ENCODE measurements around the gene PIGC. TPM values are rescaled to one million over a fixed set of nuclear protein-coding genes. Genes with fewer than 3 reads are reported as not detected.

The PIGC gene
- 15.9 and 16.1 TPM in 2 replicates for total RNA-seq
- 23.6 and 25.8 TPM in 2 replicates for polyA plus RNA-seq
- 17.3 TPM in 2 replicates for polyA plus RNA-seq (2011; cell fraction: cytosol; rRNA removed)
- polyA plus RNA-seq (2011; cell fraction: nucleus; rRNA removed) = 10.3 and 14.0 TPM in 2 replicates
- polyA plus RNA-seq (2012) = 13.9 and 18.1 TPM in 2 replicates
- polyA minus RNA-seq = 26.8 and 28.2 TPM in 2 replicates
- polyA minus RNA-seq (2011; cell fraction: cytosol; rRNA and poly(A)+ RNA removed) = 18.7 TPM
- 10.3 and 13.6 TPM in 2 replicates for polyA minus RNA-seq (2011; cell fraction: nucleus; rRNA and poly(A)+ RNA removed)
- Bru-seq, nascent RNA = percentile 83 among the genes with signal in this experiment
- BruChase-seq, experiment 1, labeled RNA remaining after a 6-hour chase = percentile 89 among the genes with signal in this experiment
- percentile 92 among the genes with signal in this experiment for BruChase-seq, experiment 2, labeled RNA remaining after a 2-hour chase
- long read RNA-seq, transcript PIGC-201 (2 exons, 1,447 nt) = major isoform, 44 of 61 reads
- long read RNA-seq, partial matches to known transcripts = 1 of 61 reads
- long read RNA-seq, other reads (novel, unspliced or antisense) = 13 of 61 reads

DNA sequence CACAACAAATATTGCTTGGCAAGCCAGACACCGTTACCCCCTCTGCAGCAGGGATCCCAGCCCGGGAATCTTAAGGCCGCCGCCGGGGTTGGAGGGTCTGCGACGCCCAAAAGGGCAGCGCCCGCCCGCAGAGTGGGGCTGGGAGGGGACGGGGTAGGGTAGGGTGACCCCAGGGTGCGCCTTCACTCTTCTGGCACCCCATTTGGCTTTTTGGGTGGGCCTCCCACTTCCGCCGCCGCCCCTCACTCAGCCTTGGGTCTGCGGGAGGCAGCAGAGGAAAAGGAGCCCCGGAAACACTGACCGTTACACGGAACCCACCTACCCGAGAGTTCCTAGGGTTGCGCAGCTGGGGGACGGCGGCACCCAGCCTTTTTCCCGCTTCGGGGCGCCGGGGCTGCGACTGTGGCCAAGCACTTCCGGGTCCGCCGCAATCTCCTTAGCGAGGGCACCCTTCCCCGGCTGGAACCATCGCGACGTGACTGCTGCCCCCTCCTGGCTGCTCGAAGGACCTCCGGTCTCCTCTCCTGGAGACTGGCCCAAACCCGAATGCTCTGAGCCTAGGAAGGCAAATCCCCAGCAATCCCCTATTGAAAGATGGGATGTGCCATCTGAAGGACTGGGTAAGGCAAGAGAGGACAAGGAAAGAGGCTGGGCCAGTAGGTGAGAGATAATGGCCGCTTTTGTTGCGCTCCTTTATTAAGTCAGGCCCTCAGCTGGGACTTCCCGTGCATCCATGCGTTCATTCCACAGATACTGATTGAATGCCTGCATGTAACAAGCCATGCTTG is at the start of gene PIGC:
Gene PIGC, minus strand, starts transcription at position 404 of the 788 bp plus-strand sequence. CDS start 1,447 bp downstream, outside the sequence.
- H3K4me2 ChIP-seq (ENCODE audit: insufficient read depth, low read length) = peak within 1 kb of the TSS; percentile 97
- POLR2A ChIA-PET = no interaction called here
- H4K20me1 ChIP-seq (replicated peaks; ENCODE audit: control insufficient read depth, extremely low read depth, insufficient read depth, low read length) = no peaks in the 10 kb centered on the region
- TF ChIP-seq GATA2 (IDR thresholded peaks at IDR 0.05; ENCODE audit: insufficient read depth, insufficient read length, low read depth, low read length) (no peak), POLR2AphosphoS5 (IDR thresholded peaks at IDR 0.05; ENCODE audit: insufficient read depth, low read depth, low read length) (peak; percentile 77), POLR2A (IDR thresholded peaks at IDR 0.05; ENCODE audit: low read depth, low read length) (peak; percentile 63), EZH2 (IDR thresholded peaks at IDR 0.05; ENCODE audit: borderline replicate concordance, low read depth, low read length, severe bottlenecking) (no peak), CTCF (IDR thresholded peaks at IDR 0.05; ENCODE audit: extremely low read depth in 1 of 2, insufficient read depth in 1 of 2, low read depth in 1 of 2, low read length in 2 of 2) (peak; percentile 90 to 93)
- CTCF ChIA-PET = interaction anchor here (0.8 to 4.0 kb wide), 12 partner anchors 13 to 448 kb away, joined by 3 to 42 read pairs (median 3); no protein-coding TSS in a partner anchor
- H3K9me3 ChIP-seq (replicated peaks; ENCODE audit: control insufficient read depth, insufficient read depth, low read length) = no peaks in the 10 kb centered on the region
- FAIRE-seq (peak; percentile 90), DNase-seq (ENCODE audit: low read depth, low spot score) (peak; percentile 83)
- peaks cover 16% of the 10 kb centered on the region for H3K4me1 ChIP-seq (ENCODE audit: control insufficient read depth, extremely low read depth, insufficient read depth, low read length)
- TSS peak; percentile 68 for BruUV-seq (replicated peaks)
- peaks cover 25% of the 10 kb centered on the region for H3K79me2 ChIP-seq (ENCODE audit: control insufficient read depth, insufficient read depth, low read length)
- dilution Hi-C loops (cut with MboI; ENCODE audit: extremely low pct_ligation_motif_present, low sequenced_read_pairs) = no loop called here
- H2AFZ ChIP-seq (ENCODE audit: low read depth, low read length) = peak within 1 kb of the TSS; percentile 97
- peak within 1 kb of the TSS; percentile 68 to 92 (median 83) for H3K4me3 ChIP-seq (replicated peaks in 1 of 3; ENCODE audit: insufficient read depth in 1 of 3, low read depth in 1 of 3, low read length in 3 of 3)
- no peaks in the 10 kb centered on the region for H3K9me1 ChIP-seq (replicated peaks; ENCODE audit: control insufficient read depth, extremely low read depth, insufficient read depth, low read length)
- no peaks in the 10 kb centered on the region for H3K27me3 ChIP-seq (ENCODE audit: control insufficient read depth in 2 of 2, insufficient read depth in 2 of 2, low read length in 2 of 2)
- H3K36me3 ChIP-seq (ENCODE audit: control insufficient read depth in 2 of 2, extremely low read depth in 1 of 2, insufficient read depth in 2 of 2, low read length in 2 of 2) = no peaks in the 10 kb centered on the region
- H3K9ac ChIP-seq (replicated peaks; ENCODE audit: extremely low read depth, insufficient read depth, low read length) = peak within 1 kb of the TSS; percentile 91
- peak within 1 kb of the TSS; percentile 76 for H3K27ac ChIP-seq (ENCODE audit: insufficient read depth, low read depth, low read length)
- intact Hi-C loops (cut with micrococcal nuclease) = loop anchor here (1.0 to 2.0 kb wide), 5 partner anchors 88 to 643 kb away; no protein-coding TSS in a partner anchor
